Measurements from ENCODE around the gene ZCCHC17.
"Not testable (repeated sequence)": the region's sequence is repeated elsewhere in the genome, so short reads cannot be mapped to it uniquely, and the experiment has no call there.

ZCCHC17 gene

GRCh38 chr1:31382379-31382989 lies 85.7 kb downstream of the ZCCHC17 start:
- Histone ChIP-seq H3K27me3 (ENCODE audit: insufficient read depth, poor library complexity, severe bottlenecking) (peaks cover 2% of the 10 kb centered on the region), H3K4me3 (replicated peaks; ENCODE audit: insufficient read depth, low read length) (no peak overlapping the region), H3K27ac (replicated peaks) (no peak overlapping the region)
- TF ChIP-seq, protein P1, sequence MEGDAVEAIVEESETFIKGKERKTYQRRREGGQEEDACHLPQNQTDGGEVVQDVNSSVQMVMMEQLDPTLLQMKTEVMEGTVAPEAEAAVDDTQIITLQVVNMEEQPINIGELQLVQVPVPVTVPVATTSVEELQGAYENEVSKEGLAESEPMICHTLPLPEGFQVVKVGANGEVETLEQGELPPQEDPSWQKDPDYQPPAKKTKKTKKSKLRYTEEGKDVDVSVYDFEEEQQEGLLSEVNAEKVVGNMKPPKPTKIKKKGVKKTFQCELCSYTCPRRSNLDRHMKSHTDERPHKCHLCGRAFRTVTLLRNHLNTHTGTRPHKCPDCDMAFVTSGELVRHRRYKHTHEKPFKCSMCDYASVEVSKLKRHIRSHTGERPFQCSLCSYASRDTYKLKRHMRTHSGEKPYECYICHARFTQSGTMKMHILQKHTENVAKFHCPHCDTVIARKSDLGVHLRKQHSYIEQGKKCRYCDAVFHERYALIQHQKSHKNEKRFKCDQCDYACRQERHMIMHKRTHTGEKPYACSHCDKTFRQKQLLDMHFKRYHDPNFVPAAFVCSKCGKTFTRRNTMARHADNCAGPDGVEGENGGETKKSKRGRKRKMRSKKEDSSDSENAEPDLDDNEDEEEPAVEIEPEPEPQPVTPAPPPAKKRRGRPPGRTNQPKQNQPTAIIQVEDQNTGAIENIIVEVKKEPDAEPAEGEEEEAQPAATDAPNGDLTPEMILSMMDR (IDR thresholded peaks at IDR 0.05; ENCODE audit: insufficient read depth, low read length), result no peak
- TF ChIP-seq REST (IDR thresholded peaks at IDR 0.05; ENCODE audit: insufficient replicate concordance, low read depth) (no peak), GABPA (IDR thresholded peaks at IDR 0.05; ENCODE audit: low read depth) (no peak), POLR2AphosphoS5 (IDR thresholded peaks at IDR 0.05; ENCODE audit: low read depth) (no peak), SPI1 (IDR thresholded peaks at IDR 0.05; ENCODE audit: borderline replicate concordance, low read depth) (no peak)
- no peak for DNase-seq (ENCODE audit: low read depth in 1 of 2, low spot score in 1 of 2)

DNA sequence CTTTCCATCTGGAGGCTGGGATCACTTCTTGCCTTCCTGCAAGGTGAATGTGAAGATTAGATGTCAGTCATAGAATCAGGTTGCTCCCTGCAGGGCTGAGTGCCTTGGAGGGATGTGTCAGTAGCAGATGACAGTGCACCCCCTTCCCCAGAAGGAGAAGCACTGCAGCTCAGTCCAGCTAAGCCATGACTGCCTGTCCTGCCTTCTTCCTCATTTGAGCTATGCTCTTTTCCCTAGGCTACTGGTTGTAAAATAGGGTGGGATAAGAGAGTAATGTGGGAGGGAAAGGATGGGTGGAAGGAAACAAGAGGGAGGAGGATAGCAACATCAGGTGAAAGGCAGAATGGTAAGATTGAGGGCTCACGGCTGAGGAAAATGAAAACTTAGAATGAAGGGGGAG lies 87.1 kb downstream of the ZCCHC17 start:
- no peak for TF ChIP-seq POLR2AphosphoS5 (IDR thresholded peaks at IDR 0.05; ENCODE audit: low read depth)
- TF ChIP-seq GABPA (IDR thresholded peaks at IDR 0.05; ENCODE audit: low read depth), result no peak
- TF ChIP-seq, protein P1 (IDR thresholded peaks at IDR 0.05; ENCODE audit: insufficient read depth, low read length), result no peak
- no peak for TF ChIP-seq REST (IDR thresholded peaks at IDR 0.05; ENCODE audit: insufficient replicate concordance, low read depth)
- TF ChIP-seq SPI1 (IDR thresholded peaks at IDR 0.05; ENCODE audit: borderline replicate concordance, low read depth), result no peak
- DNase-seq (ENCODE audit: low read depth in 1 of 2, low spot score in 1 of 2), result peak in 1 of 2 experiments; percentile 14
- no peak overlapping the region for H3K4me3 ChIP-seq (replicated peaks; ENCODE audit: insufficient read depth, low read length)
- H3K27me3 ChIP-seq (ENCODE audit: insufficient read depth, poor library complexity, severe bottlenecking), result peaks cover 2% of the 10 kb centered on the region
- H3K27ac ChIP-seq (replicated peaks), result no peak overlapping the region

DNA sequence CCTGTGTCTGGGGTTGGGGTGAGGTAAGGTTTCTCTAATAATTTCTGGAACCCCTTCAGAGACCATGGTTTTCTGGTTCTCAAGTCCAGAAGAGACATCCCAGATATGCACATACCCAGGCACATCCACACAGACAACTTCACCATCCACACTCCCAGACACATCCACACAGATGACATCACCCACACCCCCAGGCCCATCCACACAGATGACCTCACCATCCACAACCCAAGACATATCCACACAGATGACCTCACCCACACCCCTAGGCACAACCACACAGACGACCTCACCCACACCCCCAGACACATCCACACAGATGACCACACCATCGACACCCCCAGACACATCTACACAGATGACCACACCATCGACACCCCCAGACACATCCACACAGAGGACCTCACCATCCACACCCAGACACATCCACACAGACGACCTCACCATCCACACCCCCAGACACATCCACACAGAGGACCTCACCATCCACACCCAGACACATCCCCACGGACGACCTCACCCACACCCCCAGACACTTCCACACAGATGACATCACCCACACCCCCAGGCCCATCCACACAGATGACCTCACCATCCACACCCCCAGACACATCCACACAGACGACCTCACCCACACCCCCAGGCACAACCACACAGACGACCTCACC lies 89.9 kb downstream of the ZCCHC17 start:
- not testable (repeated sequence) for H3K27me3 ChIP-seq (ENCODE audit: insufficient read depth, poor library complexity, severe bottlenecking); H3K4me3 ChIP-seq (replicated peaks; ENCODE audit: insufficient read depth, low read length); DNase-seq (ENCODE audit: low read depth in 1 of 2, low spot score in 1 of 2); H3K27ac ChIP-seq (replicated peaks)

GRCh38 chr1:31387612-31388011 lies 90.8 kb downstream of the ZCCHC17 start:
- TF ChIP-seq GABPA (IDR thresholded peaks at IDR 0.05; ENCODE audit: low read depth) (no peak), REST (IDR thresholded peaks at IDR 0.05; ENCODE audit: insufficient replicate concordance, low read depth) (no peak), POLR2AphosphoS5 (IDR thresholded peaks at IDR 0.05; ENCODE audit: low read depth) (no peak), SPI1 (IDR thresholded peaks at IDR 0.05; ENCODE audit: borderline replicate concordance, low read depth) (no peak)
- TF ChIP-seq, protein P1 (IDR thresholded peaks at IDR 0.05; ENCODE audit: insufficient read depth, low read length), result no peak
- Histone ChIP-seq H3K27ac (replicated peaks) (no peak overlapping the region), H3K27me3 (ENCODE audit: insufficient read depth, poor library complexity, severe bottlenecking) (peaks cover 2% of the 10 kb centered on the region), H3K4me3 (replicated peaks; ENCODE audit: insufficient read depth, low read length) (no peak overlapping the region)
- no peak for DNase-seq (ENCODE audit: low read depth in 1 of 2, low spot score in 1 of 2)

All from HL-60 (cell line).